ENCODE data around the gene TMCO4.

Gene TMCO4

DNA sequence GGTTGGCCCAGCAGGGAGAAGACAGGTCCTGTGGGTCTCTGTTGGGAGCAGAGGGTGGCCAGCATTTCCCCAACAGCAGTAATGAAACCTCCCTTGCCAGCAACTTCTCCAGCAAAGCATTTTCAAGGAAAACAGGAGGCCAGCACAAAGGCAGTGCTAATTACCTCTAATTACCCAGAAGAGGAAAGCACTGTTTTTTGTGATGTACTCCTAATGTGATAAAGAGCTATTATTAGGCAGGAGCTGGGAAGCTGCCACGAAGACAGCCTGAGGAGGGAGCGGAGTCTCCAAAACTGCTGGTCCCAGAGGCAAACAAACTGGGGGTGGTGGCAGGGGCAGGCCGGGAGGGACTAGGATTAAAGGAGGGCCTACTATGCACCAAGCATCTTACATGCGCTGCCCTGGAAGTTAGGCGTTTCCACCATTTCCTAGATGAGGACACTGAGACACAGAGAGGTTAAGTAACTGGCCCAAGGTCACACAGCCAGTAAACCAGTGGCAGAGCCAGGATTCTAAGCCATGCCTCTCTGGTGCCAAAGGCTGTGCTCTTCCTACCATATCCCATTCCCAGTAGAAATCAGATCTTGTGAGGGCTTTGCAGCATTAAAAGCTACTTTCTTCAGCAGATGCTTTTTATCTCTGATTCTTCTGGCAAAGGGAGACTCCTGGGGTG is 110.5 kb downstream of the TMCO4 start:
- H3K36me3 ChIP-seq (ENCODE audit: insufficient read depth, low read length) = no peaks in the 10 kb centered on the region
- H3K4me1 ChIP-seq (ENCODE audit: control insufficient read depth, insufficient read depth, low read length) = peaks cover 3% of the 10 kb centered on the region
- no peak overlapping the region for H3K4me3 ChIP-seq (ENCODE audit: low read length)
- no peak overlapping the region for H3K4me2 ChIP-seq (ENCODE audit: low read length)
- peaks cover 4% of the 10 kb centered on the region for H3K9me3 ChIP-seq (replicated peaks; ENCODE audit: low read length)
- H3K9ac ChIP-seq (ENCODE audit: low read depth, low read length) = no peak overlapping the region
- H3K27me3 ChIP-seq (ENCODE audit: control insufficient read depth, insufficient read depth, low read length) = no peaks in the 10 kb centered on the region

DNA sequence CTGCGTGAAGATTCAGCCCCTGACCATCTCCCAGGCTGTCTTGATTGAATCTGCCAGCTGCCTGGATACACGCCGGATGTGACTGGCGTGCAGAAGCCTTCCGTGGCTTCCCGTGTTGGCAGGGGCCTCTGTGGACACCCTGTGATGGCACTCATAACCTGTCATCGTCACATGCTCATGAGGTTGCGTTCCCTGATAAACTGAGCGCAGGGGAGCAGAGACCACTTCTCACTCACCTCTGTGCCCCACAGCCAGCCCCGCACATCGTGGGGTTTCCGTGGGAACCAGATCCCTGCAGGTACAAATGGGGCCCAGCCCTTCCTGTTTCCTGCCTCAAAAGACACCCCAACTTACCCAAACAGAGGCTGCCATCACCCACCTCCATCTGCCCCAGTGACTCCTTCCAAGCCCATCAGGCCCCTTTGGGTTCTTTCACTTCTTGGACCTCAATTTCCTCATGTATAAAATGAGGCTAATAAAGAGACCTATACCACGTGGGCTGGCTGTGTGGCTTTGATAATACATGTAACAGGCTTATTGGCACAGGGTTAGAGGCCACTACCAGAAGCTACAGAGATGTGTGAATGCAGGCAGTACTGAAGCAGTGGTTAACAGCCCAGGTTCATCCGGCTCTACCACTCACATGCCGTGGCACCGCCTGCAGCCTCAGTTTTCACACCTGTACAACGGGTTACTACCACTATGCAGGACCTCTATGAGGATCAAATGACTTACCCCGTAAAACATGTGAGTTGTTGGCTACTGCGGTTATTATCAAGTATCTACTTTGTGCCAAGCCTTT is 111.5 kb downstream of the TMCO4 start:
- no peaks in the 10 kb centered on the region for H3K36me3 ChIP-seq (ENCODE audit: insufficient read depth, low read length)

DNA sequence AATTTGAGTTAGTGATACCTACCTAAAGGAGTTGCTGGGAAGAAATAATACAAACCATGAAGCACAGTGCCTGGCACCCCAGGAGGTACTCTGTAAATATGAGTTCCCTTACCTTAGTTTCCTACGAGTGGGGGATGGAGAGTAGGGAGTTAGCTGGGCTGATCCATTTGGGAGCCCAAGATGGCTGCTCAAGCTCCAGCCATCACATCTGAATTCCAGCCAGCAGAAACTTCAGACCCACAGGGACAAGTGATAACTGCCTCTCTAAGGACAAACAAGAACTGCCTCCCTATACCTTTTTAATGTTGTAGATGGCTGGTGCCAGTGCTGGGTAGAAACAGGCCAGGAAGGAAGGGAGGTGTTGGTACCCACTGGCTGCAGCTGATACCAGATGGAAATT is 112.3 kb downstream of the TMCO4 start:
- H3K4me3 ChIP-seq (ENCODE audit: low read length) = no peak overlapping the region
- no peaks in the 10 kb centered on the region for H3K36me3 ChIP-seq (ENCODE audit: insufficient read depth, low read length)
- H3K4me1 ChIP-seq (ENCODE audit: control insufficient read depth, insufficient read depth, low read length) = peaks cover 4% of the 10 kb centered on the region
- no peak overlapping the region for H3K9ac ChIP-seq (ENCODE audit: low read depth, low read length)
- H3K9me3 ChIP-seq (replicated peaks; ENCODE audit: low read length) = peaks cover 4% of the 10 kb centered on the region
- no peak overlapping the region for H3K4me2 ChIP-seq (ENCODE audit: low read length)
- no peaks in the 10 kb centered on the region for H3K27me3 ChIP-seq (ENCODE audit: control insufficient read depth, insufficient read depth, low read length)

More for the DNA sequence above, 111.5 kb downstream of the TMCO4 start:
- H3K4me2 ChIP-seq (ENCODE audit: low read length) = no peak overlapping the region
- H3K9ac ChIP-seq (ENCODE audit: low read depth, low read length) = no peak overlapping the region
- H3K9me3 ChIP-seq (replicated peaks; ENCODE audit: low read length) = peaks cover 4% of the 10 kb centered on the region
- H3K4me3 ChIP-seq (ENCODE audit: low read length) = no peak overlapping the region
- H3K4me1 ChIP-seq (ENCODE audit: control insufficient read depth, insufficient read depth, low read length) = peaks cover 3% of the 10 kb centered on the region
- H3K27me3 ChIP-seq (ENCODE audit: control insufficient read depth, insufficient read depth, low read length) = no peaks in the 10 kb centered on the region

DNA sequence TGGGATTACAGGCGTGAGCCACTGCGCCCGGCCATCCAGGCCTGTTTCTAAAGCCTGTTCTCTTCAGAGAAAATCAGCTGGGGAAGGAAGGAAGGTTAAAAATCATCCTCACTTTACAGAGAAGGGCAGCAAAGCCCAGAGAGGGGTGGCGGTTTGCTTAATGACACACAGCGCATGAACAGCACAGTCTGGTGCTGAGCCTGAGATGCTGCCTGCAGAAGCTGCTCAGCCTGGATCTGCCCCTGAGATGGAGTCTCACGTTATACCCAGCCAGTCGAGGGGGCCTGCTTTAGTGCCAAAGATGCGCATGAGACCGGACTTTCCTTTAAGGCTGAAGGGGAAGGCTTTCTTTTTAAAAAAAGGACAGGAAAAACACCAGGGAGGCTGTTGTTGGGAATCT is 113.7 kb downstream of the TMCO4 start:
- Histone ChIP-seq H3K4me2 (ENCODE audit: low read length) (no peak overlapping the region), H3K36me3 (ENCODE audit: insufficient read depth, low read length) (no peaks in the 10 kb centered on the region), H3K27me3 (ENCODE audit: control insufficient read depth, insufficient read depth, low read length) (no peaks in the 10 kb centered on the region), H3K9ac (ENCODE audit: low read depth, low read length) (no peak overlapping the region), H3K4me3 (ENCODE audit: low read length) (no peak overlapping the region), H3K4me1 (ENCODE audit: control insufficient read depth, insufficient read depth, low read length) (peaks cover 12% of the 10 kb centered on the region), H3K9me3 (replicated peaks; ENCODE audit: low read length) (peaks cover 4% of the 10 kb centered on the region)

DNA sequence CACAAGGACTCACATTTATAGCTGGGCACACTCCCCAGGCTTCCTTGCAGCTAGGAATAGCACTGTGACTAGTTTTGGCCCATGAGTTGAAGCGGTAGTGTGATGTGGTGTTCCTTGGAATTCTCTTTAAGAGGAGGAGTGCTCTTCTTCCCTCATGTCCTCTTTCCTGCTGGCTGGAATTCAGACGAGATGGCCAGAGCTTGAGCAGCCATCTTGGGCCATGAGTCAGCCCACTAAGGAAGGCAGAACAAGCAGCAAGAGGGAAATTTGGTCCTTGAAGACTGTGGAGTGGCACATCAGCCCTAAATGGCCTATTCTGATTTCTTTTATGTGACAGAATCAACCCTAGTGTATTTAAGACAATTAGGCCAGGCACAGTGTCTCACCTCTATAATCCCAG is 115.0 kb downstream of the TMCO4 start:
- Histone ChIP-seq H3K4me1 (ENCODE audit: control insufficient read depth, insufficient read depth, low read length) (peaks cover 12% of the 10 kb centered on the region), H3K9ac (ENCODE audit: low read depth, low read length) (no peak overlapping the region), H3K4me3 (ENCODE audit: low read length) (no peak overlapping the region), H3K36me3 (ENCODE audit: insufficient read depth, low read length) (no peaks in the 10 kb centered on the region), H3K9me3 (replicated peaks; ENCODE audit: low read length) (no peaks in the 10 kb centered on the region), H3K27me3 (ENCODE audit: control insufficient read depth, insufficient read depth, low read length) (no peaks in the 10 kb centered on the region), H3K4me2 (ENCODE audit: low read length) (no peak overlapping the region)

DNA sequence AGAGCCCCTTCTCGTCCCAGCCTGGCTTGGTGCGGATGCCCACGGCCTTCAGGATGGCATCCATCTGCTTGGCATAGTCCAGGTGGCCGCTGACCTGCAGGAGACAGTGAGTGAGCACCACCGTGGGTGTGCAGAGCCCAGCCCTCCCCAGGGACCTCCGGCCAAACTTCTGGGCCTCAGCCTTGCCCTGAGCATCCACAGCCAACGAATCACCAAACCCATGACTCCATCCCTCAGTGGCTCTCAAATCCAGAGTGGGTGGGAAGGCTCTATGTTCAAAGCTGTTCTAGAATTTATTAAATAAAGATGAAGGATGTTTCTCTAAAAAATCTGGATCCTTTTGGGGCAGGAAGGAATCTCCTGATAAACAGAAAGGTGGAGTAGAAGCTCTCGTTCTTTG is 116.4 kb downstream of the TMCO4 start:
- Histone ChIP-seq H3K9me3 (replicated peaks; ENCODE audit: low read length) (no peaks in the 10 kb centered on the region), H3K4me2 (ENCODE audit: low read length) (no peak overlapping the region), H3K4me3 (ENCODE audit: low read length) (no peak overlapping the region), H3K9ac (ENCODE audit: low read depth, low read length) (no peak overlapping the region), H3K4me1 (ENCODE audit: control insufficient read depth, insufficient read depth, low read length) (peaks cover 12% of the 10 kb centered on the region), H3K27me3 (ENCODE audit: control insufficient read depth, insufficient read depth, low read length) (no peaks in the 10 kb centered on the region), H3K36me3 (ENCODE audit: insufficient read depth, low read length) (no peaks in the 10 kb centered on the region)

DNA sequence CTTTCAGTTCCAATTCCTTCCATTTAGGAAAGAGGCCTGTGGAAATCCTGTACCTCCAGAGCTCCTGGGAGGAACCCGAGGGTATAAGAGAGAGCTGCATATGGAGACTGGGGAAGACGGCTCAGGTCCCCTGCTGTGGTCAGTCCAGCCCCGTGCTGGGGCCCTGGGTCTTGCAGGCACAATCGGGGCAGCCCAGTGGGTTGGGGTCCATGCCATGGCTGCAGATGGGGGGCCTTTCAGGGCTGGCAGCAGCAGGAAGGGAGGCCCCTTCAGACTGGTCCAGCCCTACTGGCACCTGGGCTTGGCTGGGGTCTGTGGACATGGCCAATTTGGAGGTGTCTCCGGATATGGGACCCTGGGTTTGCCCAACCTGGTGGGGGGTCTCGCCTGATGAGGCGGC is 116.8 kb downstream of the TMCO4 start:
- Histone ChIP-seq H3K9me3 (replicated peaks; ENCODE audit: low read length) (no peaks in the 10 kb centered on the region), H3K9ac (ENCODE audit: low read depth, low read length) (no peak overlapping the region), H3K36me3 (ENCODE audit: insufficient read depth, low read length) (no peaks in the 10 kb centered on the region)

DNA sequence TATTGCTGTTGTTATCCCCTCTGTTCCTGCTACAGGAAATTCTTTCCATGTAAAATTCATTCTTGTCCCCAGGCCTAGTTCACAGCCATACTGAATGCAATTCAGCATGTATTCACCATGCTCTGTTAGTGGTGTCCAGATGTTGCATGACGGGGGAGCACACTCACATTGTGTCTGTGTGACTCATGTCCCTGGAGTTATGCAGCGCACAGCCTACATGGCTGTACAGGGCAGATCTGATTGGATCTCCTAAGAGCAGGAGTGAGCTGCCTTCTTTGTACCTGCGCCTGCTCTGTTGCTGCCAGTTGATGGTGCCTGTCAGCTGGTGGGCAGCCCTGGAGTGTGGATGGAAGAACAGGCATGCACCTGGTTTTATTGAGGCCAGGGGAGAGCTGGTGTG is 117.5 kb downstream of the TMCO4 start:
- Histone ChIP-seq H3K4me1 (ENCODE audit: control insufficient read depth, insufficient read depth, low read length) (peaks cover 8% of the 10 kb centered on the region), H3K4me3 (ENCODE audit: low read length) (no peak overlapping the region), H3K27me3 (ENCODE audit: control insufficient read depth, insufficient read depth, low read length) (no peaks in the 10 kb centered on the region), H3K9me3 (replicated peaks; ENCODE audit: low read length) (no peaks in the 10 kb centered on the region), H3K36me3 (ENCODE audit: insufficient read depth, low read length) (no peaks in the 10 kb centered on the region), H3K4me2 (ENCODE audit: low read length) (no peak overlapping the region), H3K9ac (ENCODE audit: low read depth, low read length) (no peak overlapping the region)

More for the DNA sequence above, 116.8 kb downstream of the TMCO4 start:
- no peak overlapping the region for H3K4me3 ChIP-seq (ENCODE audit: low read length)
- peaks cover 10% of the 10 kb centered on the region for H3K4me1 ChIP-seq (ENCODE audit: control insufficient read depth, insufficient read depth, low read length)
- no peaks in the 10 kb centered on the region for H3K27me3 ChIP-seq (ENCODE audit: control insufficient read depth, insufficient read depth, low read length)
- H3K4me2 ChIP-seq (ENCODE audit: low read length) = no peak overlapping the region

DNA sequence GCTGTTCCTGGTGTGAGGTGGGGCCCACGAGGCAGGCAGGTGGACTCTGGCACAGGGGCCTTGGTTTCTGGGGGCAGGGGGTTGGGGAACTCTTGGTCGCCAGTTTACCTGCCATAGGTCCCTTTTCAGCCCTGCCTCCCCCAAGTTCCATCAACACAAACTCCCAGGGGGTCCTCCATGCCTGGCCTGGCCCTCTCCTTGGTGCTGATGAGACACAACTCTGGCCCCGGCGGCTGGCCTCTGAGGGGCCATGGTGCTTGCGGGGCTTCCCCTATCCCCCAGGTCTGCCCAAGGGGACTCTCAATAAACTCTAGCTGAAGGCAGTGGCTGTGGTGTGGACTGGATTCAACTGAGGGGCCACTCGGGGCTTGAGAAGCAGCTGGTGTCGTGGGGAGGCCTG is 119.1 kb downstream of the TMCO4 start:
- H3K9me3 ChIP-seq (replicated peaks; ENCODE audit: low read length) = no peaks in the 10 kb centered on the region
- no peak overlapping the region for H3K4me3 ChIP-seq (ENCODE audit: low read length)
- peaks cover 4% of the 10 kb centered on the region for H3K27me3 ChIP-seq (ENCODE audit: control insufficient read depth, insufficient read depth, low read length)
- H3K4me1 ChIP-seq (ENCODE audit: control insufficient read depth, insufficient read depth, low read length) = peaks cover 8% of the 10 kb centered on the region
- H3K36me3 ChIP-seq (ENCODE audit: insufficient read depth, low read length) = no peaks in the 10 kb centered on the region
- no peak overlapping the region for H3K4me2 ChIP-seq (ENCODE audit: low read length)
- no peak overlapping the region for H3K9ac ChIP-seq (ENCODE audit: low read depth, low read length)

DNA sequence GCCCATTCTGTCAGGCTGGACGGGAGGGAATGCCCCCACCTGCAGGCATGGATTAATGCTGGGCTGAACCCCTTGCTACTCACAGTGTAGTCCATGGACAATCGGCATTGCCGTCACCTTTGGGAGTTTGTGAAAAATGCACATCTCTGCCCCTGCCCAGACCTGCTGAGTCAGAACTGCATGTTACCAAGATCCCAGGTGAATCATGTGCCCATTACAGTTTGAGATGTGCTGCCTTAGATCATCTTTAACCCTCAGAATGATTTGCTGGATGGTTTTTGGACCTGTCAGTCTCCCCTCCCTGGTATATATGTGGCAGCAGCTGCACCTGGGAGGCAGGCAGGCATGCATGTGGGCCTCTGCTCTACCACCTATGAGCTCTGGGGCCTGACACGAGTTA is 120.0 kb downstream of the TMCO4 start:
- Histone ChIP-seq H3K9me3 (replicated peaks; ENCODE audit: low read length) (no peaks in the 10 kb centered on the region), H3K4me2 (ENCODE audit: low read length) (no peak overlapping the region), H3K27me3 (ENCODE audit: control insufficient read depth, insufficient read depth, low read length) (peaks cover 12% of the 10 kb centered on the region), H3K36me3 (ENCODE audit: insufficient read depth, low read length) (no peaks in the 10 kb centered on the region), H3K4me1 (ENCODE audit: control insufficient read depth, insufficient read depth, low read length) (peaks cover 8% of the 10 kb centered on the region), H3K9ac (ENCODE audit: low read depth, low read length) (no peak overlapping the region), H3K4me3 (ENCODE audit: low read length) (no peak overlapping the region)

DNA sequence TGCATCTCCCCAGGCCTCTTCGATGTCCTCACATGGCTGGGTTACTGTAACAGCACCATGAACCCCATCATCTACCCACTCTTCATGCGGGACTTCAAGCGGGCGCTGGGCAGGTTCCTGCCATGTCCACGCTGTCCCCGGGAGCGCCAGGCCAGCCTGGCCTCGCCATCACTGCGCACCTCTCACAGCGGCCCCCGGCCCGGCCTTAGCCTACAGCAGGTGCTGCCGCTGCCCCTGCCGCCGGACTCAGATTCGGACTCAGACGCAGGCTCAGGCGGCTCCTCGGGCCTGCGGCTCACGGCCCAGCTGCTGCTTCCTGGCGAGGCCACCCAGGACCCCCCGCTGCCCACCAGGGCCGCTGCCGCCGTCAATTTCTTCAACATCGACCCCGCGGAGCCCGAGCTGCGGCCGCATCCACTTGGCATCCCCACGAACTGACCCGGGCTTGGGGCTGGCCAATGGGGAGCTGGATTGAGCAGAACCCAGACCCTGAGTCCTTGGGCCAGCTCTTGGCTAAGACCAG is 120.7 kb downstream of the TMCO4 start:
- Histone ChIP-seq H3K27me3 (ENCODE audit: control insufficient read depth, insufficient read depth, low read length) (peaks cover 14% of the 10 kb centered on the region), H3K4me3 (ENCODE audit: low read length) (no peak overlapping the region), H3K36me3 (ENCODE audit: insufficient read depth, low read length) (no peaks in the 10 kb centered on the region), H3K4me1 (ENCODE audit: control insufficient read depth, insufficient read depth, low read length) (peaks cover 8% of the 10 kb centered on the region), H3K9me3 (replicated peaks; ENCODE audit: low read length) (no peaks in the 10 kb centered on the region), H3K4me2 (ENCODE audit: low read length) (no peak overlapping the region), H3K9ac (ENCODE audit: low read depth, low read length) (no peak overlapping the region)
